ENCODE measurements around the gene ANGPTL4.
"Not testable (repeated sequence)": the region's sequence is repeated elsewhere in the genome, so short reads cannot be mapped to it uniquely, and the experiment has no call there.

Gene ANGPTL4

DNA sequence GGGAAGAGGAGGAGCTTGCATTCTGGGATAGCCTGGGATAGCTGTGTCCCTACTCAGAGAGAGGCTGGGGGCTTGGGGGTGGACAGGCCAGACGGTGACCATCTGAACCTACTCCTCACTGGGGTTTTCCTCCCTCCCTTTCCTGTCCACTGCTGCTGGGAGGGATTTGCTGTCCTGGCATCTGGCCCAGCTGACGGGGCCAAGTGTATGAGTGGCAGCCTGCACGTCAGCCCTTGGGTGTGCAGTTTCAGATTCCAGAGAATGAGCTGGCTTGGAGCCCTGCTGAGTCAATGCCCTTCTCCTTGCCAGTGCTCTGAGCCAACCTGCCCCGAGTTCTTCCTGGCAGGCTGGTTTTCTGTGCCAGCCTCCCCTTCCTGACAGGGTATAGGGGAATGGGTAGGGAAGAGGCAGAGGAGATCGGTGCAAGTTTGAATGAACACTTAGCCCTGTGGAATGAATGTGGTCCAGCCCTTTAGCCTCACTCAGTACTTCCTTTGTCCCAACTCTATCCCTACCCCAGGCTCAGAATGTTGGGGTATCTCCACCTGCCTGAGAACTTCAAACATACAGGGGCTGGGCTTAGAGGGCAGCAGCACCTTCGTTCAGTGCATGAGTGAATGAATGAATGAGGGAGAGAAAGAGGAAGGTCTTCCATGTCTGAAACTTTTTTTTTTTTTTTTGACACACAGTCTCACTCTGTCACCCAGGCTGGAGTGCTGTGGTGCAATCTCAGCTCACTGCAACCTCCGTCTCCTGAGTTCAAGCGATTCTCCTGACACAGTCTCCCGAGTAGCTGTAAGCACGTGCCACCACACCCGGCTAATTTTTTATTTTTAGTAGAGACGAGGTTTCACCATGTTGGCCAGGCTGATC lies 1.8 kb upstream of the ANGPTL4 start:
- no peak for DNase-seq (ENCODE audit: low read depth)

GRCh38 chr19:8366121-8366581 lies 2.2 kb downstream of the ANGPTL4 start:
- no peak for DNase-seq (ENCODE audit: low read depth)

DNA sequence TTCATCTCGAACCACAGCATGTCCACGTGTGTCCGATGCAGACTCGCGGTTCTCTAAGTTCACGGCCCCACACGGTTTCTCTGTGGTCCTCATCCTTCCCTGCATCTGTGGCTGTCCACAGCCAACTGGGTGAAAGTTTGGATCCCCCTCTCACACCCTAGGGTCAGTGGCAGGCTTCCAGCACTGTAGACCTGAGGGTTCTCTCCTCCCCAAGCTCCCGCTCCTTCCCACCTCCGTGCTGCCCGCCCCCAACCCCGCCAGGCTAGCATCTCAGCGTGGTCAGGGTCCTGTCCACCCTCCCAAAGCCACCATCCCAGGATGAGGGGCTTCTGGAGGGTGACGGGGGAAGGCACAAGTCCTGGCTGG lies 3.0 kb downstream of the ANGPTL4 start:
- no peak for DNase-seq (ENCODE audit: low read depth)

DNA sequence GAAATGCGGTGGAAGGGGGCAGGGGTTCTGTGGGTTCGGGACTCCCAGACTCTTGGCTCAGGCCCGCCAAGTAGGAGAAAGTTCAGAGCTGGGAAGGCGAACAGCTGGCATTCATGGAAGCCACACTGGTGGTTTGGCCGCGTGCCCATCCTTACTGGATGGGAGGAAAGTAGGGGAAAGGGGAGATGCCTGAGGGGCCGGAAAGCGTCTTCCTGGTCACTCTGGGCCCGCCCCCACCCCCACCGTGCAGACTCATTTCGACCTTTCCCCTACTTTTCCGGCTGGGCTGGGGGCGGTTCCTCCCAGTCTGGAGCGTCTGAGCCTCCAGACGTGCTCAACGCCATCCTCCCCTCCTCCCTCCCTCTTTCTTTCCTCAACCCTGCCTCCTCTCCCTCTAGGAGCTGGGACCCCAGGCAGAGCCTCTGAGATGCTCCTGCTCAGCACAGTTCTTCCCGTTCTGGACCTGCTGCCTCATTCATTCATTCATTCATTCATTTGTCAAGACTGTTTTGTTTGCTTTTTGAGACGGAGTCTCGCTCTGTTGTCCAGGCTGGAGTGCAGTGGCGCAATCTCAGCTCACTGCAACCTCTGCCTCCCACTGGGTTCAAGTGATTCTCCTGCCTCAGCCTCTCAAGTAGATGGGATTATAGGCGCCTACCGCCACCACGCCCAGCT lies 3.5 kb downstream of the ANGPTL4 start:
- no peak for DNase-seq (ENCODE audit: low read depth)

- no peak for DNase-seq (ENCODE audit: low read depth)
Observed at GRCh38 chr19:8370176-8371010, 6.4 kb downstream of the ANGPTL4 start.

DNA sequence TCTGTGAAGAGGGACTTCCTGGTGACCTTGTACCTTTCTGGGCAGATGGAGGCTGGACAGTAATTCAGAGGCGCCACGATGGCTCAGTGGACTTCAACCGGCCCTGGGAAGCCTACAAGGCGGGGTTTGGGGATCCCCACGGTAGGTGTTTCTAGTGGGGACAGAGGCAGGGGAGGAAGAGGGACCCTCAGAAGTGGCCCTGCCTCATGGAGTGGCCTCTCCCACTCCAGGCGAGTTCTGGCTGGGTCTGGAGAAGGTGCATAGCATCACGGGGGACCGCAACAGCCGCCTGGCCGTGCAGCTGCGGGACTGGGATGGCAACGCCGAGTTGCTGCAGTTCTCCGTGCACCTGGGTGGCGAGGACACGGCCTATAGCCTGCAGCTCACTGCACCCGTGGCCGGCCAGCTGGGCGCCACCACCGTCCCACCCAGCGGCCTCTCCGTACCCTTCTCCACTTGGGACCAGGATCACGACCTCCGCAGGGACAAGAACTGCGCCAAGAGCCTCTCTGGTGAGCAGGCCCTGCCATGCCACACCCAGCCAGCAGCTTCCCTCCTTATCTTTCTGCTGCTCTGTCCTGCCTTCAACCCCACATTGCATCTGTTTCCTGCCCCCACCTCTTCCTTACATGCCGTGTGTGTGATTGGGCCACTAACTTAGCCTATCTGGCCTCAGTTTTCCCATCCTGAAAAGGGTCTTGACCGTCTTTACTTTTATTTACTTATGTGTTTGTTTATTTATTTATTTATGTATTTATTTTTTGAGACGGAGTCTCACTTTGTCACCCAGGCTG lies 7.3 kb downstream of the ANGPTL4 start:
- DNase-seq (ENCODE audit: low read depth): no peak

GRCh38 chr19:8373867-8374813 lies 10.2 kb downstream of the ANGPTL4 start:
- no peak for DNase-seq (ENCODE audit: low read depth)

DNA sequence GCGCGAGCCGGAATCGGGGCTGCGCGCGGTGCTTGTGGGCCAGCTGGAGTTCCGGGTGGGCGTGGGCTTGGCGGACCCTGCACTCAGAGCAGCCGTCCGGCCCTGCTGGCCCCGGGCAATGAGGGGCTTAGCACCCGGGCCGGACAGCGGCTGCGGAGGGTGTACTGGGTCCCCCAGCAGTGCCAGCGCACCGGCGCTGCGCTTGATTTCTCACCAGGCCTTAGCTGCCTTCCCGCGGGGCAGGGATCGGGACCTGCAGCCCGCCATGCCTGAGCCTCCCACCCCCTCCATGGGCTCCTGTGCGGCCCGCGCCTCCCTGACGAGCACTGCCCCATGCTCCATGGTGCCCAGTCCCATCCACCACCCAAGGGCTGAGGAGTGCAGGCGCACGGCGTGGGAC lies 11.8 kb downstream of the ANGPTL4 start:
- not testable (repeated sequence) for DNase-seq (ENCODE audit: low read depth)

GRCh38 chr19:8376373-8376974 lies 12.5 kb downstream of the ANGPTL4 start:
- DNase-seq (ENCODE audit: low read depth): not testable (repeated sequence)

- no peak for DNase-seq (ENCODE audit: low read depth)
Observed at GRCh38 chr19:8377598-8377997, 13.6 kb downstream of the ANGPTL4 start.

DNA sequence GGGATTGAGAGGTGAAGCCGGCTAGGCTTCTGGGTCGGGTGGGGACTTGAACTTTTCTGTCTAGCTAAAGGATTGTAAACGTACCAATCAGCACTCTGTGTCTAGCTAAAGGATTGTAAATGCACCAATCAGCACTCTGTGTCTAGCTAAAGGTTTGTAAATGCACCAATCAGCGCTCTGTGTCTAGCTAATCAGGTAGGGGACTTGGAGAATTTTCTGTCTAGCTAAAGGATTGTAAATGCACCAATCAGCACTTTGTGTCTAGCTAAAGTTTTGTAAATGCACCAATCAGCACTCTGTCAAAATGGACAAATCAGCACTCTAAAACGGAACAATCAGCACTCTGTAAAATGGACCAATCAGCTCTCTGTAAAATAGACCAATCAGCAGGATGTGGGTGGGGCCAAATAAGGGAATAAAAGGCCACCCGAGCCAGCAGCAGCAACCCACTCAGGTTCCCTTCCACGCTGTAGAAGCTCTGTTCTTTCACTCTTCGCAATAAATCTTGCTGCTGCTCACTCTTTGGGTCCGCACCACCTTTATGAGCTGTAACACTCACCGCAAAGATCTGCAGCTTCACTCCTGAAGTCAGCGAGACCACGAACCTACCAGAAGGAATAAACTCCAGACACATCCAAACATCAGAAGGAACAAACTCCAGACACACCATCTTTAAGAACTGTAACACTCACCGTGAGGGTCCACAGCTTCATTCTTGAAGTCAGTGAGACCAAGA lies 15.4 kb downstream of the ANGPTL4 start:
- not testable (repeated sequence) for DNase-seq (ENCODE audit: low read depth)

DNA sequence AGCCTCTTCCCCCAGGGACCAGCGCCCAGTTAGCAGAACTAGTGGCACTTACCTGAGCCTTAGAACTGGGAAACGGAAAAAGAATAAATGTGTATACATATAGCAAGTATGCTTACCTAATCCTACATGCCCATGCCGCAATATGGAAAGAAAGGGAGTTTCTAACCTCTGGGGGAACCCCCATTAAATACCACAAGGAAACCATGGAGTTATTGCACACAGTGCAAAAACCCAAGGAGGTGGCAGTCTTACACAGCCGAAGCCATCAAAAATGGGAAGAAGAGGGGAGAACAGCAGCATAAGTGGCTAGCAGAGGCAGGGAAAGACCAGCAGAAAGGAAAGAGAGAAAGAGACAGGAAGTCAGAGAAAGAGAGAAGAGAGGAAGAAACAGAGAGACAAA lies 20.6 kb downstream of the ANGPTL4 start:
- not testable (repeated sequence) for DNase-seq (ENCODE audit: low read depth)

- DNase-seq (ENCODE audit: low read depth): not testable (repeated sequence)
Observed at GRCh38 chr19:8385103-8385502, 21.1 kb downstream of the ANGPTL4 start.

DNA sequence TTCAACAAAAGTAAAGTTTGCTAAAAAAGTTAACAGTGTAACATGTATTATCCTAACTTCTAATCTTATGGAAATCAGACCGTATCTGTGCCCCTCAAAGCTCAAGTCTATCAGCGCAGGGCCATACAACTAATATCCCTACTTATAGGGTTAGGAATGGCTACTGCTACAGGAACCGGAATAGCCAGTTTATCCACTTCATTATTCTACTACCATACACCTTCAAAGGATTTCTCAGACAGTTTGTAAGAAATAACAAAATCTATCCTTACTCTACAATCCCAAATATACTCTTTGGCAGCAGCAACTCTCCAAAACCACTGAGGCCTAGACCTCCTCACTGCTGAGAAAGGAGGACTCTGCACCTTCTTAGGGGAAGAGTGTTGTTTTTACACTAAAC lies 21.6 kb downstream of the ANGPTL4 start:
- not testable (repeated sequence) for DNase-seq (ENCODE audit: low read depth)

DNA sequence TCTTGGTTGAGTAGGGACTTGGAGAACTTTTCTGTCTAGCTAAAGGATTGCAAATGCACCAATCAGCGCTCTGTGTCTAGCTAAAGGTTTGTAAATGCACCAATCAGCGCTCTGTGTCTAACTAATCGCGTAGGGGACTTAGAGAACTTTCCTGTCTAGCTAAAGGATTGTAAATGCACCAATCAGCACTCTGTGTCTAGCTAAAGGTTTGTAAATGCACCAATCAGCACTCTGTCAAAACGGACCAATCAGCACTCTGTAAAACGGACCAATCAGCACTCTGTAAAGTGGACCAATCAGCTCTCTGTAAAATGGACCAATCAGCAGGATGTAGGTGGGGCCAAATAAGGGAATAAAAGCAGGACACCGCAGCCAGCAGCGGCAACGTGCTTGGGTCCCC lies 22.5 kb downstream of the ANGPTL4 start:
- not testable (repeated sequence) for DNase-seq (ENCODE audit: low read depth)

GRCh38 chr19:8386990-8387389 lies 23.0 kb downstream of the ANGPTL4 start:
- no peak for DNase-seq (ENCODE audit: low read depth)

DNA sequence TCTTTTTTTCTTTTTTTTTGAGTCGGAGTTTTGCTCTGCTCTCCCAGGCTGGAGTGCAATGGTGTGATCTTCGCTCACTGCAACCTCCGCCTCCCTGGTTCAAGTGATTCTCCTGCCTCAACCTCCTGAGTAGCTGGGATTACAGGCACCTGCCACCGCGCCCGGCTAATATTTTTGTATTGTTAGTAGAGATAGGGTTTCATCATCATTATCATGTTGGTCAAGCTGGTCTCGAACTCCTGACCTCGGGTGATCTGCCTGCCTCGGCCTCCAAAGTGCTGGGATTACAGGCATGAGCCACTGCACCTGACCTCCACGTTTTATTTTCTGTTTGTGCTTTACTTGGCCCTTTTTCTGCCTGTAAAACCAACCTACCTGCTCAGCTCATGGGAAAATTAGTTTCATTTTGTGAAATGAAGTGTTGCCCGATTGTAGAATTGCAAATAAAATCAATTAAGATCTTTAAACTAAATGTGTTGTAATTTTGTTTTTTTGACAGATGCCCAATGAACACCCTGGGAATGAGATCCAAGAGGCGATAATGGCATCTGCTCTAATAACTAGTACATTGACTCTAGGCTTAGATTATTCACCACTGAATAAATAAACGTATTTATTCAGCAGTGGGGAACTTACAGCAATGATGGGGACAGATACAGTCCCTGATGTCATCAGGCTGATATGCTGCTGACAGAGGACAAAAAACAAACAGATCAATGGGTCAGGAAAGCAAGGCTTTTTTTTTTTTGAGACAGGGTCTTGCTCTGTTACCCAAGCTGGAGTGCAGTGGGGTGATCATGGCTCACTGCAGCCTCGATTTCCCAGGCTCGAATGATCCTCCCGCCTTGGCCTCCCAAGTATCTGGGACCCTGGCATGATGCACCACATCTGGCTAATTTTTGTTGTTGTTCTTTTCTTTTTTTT lies 24.0 kb downstream of the ANGPTL4 start:
- no peak for DNase-seq (ENCODE audit: low read depth)

GRCh38 chr19:8388612-8388958 lies 24.6 kb downstream of the ANGPTL4 start:
- DNase-seq (ENCODE audit: low read depth): no peak

All from stimulated activated CD4-positive, alpha-beta T cell treated with anti-CD3 and anti-CD28 coated beads, Interleukin-2, amount 100 ng/mL, for 4 hours (primary cell).